Right lobe of liver (tissue), 4 donors: ENCODE data around the gene CSNK1G1.

Experiments
- POLR2A ChIP-seq: fragments of 450-650 bp; IDR thresholded peaks from one replicate; pipeline ENCODE4 v1.6.1; 2017; ENCODE audit warnings: antibody characterized with exemption, mild to moderate bottlenecking
- TF ChIP-seq, protein P1 (sequence below), 4 donors: fragments of 200-600 bp in 3 of 4; fragments of 450-650 bp in 1 of 4; IDR thresholded peaks; one replicate each; pipeline versions ENCODE4 v1.5.1 to v1.8.0; 2016 to 2022; ENCODE audit warnings: antibody characterized with exemption in 4 of 4, mild to moderate bottlenecking in 2 of 4
- donor health status: DM: no; HTN: no; CAD: no.
- donor health status: DM: no; HTN: no; CAD: no.
- donor health status: DM: no; HTN: yes; CAD: no.

DNA sequence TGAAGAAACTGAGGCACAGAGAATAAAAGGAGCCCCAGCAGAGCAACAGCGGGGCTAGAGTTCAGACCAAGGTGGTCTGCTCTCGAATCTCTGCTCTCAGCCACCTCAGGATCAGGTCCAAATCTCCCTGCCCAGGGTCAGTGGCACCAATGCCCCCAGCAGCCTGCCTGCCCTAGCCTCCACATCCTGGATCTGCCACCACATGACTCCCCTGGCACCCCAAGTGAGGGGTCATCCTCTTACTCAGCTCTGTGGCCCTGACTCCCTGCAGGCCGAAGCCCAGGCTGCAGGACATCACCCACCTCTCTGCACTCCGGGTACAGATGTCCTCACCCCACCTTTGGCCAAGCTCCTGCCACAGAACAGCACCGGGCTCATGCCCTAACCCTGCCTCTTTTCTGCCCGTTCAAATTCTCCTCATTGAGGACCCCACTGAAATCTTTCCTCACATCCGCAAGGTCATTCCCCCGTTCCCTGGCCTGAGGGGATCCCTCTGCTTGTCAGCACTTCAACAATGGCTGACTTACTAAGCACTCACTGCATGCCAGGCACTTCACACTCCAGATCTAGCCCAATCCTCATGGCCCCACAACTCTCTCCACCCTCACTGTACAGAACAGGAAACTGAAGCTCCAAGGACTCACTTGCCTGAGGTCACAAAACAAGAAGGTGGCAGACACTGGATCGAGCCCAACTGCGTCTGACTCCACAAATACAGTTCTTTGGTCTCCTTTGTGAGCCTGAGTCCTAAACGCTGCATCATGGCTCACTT is 197.4 kb downstream of the CSNK1G1 start:
- TF ChIP-seq, protein P1, sequence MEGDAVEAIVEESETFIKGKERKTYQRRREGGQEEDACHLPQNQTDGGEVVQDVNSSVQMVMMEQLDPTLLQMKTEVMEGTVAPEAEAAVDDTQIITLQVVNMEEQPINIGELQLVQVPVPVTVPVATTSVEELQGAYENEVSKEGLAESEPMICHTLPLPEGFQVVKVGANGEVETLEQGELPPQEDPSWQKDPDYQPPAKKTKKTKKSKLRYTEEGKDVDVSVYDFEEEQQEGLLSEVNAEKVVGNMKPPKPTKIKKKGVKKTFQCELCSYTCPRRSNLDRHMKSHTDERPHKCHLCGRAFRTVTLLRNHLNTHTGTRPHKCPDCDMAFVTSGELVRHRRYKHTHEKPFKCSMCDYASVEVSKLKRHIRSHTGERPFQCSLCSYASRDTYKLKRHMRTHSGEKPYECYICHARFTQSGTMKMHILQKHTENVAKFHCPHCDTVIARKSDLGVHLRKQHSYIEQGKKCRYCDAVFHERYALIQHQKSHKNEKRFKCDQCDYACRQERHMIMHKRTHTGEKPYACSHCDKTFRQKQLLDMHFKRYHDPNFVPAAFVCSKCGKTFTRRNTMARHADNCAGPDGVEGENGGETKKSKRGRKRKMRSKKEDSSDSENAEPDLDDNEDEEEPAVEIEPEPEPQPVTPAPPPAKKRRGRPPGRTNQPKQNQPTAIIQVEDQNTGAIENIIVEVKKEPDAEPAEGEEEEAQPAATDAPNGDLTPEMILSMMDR (IDR thresholded peaks at IDR 0.05) = no peak
- no peak for TF ChIP-seq POLR2A
